HL-60 (cell line): Measurements from ENCODE around the gene NEURL1.

ENCODE experiments used
- GABPA ChIP-seq: IDR thresholded peaks from 2 replicates; pipeline ENCODE4 v1.6.1; 2012; ENCODE audit warnings: low read depth
- POLR2AphosphoS5 ChIP-seq: IDR thresholded peaks from 2 replicates; pipeline ENCODE4 v1.6.1; 2012; ENCODE audit warnings: low read depth
- SPI1 ChIP-seq: IDR thresholded peaks from 2 replicates; pipeline ENCODE4 v1.6.1; 2012; ENCODE audit warnings: low read depth, mild to moderate bottlenecking, borderline replicate concordance
- TF ChIP-seq, protein P1 (sequence below): IDR thresholded peaks from one replicate; pipeline ENCODE4 v1.5.1; 2011; ENCODE audit warnings: low read length, control low read depth, inconsistent platforms; ENCODE audit not compliant: insufficient read depth
- TF ChIP-seq, protein P2 (sequence below): IDR thresholded peaks from 2 replicates; pipeline ENCODE4 v1.6.1; 2012; ENCODE audit warnings: low read depth; ENCODE audit not compliant: insufficient replicate concordance

DNA sequence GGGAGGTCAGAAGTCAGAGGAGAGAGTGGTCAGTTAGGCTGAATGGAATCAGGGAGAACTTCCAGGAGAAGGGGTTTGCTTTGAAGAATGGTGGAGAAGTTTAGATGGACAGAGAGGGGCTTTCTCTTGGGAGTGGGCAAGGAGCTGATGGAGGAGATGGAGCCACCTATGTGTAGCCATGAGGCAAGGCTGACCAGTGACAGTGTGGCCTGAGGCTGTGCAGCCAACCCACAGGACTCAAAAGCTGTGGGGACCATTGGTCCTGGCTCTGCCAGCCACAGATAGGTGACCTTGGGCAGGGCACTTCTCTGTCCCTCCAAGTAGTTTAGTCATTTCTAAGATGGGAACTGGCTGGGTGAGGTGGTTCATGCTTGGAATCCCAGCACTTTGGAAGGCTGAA, 18.7 kb downstream of the NEURL1 start:
- TF ChIP-seq POLR2AphosphoS5 (no peak), GABPA (no peak), SPI1 (no peak)
- TF ChIP-seq, protein P1, sequence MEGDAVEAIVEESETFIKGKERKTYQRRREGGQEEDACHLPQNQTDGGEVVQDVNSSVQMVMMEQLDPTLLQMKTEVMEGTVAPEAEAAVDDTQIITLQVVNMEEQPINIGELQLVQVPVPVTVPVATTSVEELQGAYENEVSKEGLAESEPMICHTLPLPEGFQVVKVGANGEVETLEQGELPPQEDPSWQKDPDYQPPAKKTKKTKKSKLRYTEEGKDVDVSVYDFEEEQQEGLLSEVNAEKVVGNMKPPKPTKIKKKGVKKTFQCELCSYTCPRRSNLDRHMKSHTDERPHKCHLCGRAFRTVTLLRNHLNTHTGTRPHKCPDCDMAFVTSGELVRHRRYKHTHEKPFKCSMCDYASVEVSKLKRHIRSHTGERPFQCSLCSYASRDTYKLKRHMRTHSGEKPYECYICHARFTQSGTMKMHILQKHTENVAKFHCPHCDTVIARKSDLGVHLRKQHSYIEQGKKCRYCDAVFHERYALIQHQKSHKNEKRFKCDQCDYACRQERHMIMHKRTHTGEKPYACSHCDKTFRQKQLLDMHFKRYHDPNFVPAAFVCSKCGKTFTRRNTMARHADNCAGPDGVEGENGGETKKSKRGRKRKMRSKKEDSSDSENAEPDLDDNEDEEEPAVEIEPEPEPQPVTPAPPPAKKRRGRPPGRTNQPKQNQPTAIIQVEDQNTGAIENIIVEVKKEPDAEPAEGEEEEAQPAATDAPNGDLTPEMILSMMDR, result no peak
- TF ChIP-seq, protein P2, sequence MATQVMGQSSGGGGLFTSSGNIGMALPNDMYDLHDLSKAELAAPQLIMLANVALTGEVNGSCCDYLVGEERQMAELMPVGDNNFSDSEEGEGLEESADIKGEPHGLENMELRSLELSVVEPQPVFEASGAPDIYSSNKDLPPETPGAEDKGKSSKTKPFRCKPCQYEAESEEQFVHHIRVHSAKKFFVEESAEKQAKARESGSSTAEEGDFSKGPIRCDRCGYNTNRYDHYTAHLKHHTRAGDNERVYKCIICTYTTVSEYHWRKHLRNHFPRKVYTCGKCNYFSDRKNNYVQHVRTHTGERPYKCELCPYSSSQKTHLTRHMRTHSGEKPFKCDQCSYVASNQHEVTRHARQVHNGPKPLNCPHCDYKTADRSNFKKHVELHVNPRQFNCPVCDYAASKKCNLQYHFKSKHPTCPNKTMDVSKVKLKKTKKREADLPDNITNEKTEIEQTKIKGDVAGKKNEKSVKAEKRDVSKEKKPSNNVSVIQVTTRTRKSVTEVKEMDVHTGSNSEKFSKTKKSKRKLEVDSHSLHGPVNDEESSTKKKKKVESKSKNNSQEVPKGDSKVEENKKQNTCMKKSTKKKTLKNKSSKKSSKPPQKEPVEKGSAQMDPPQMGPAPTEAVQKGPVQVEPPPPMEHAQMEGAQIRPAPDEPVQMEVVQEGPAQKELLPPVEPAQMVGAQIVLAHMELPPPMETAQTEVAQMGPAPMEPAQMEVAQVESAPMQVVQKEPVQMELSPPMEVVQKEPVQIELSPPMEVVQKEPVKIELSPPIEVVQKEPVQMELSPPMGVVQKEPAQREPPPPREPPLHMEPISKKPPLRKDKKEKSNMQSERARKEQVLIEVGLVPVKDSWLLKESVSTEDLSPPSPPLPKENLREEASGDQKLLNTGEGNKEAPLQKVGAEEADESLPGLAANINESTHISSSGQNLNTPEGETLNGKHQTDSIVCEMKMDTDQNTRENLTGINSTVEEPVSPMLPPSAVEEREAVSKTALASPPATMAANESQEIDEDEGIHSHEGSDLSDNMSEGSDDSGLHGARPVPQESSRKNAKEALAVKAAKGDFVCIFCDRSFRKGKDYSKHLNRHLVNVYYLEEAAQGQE, result no peak
